Right renal pelvis (tissue), 4 donors: ENCODE data around the gene TRIP13. TPM values are rescaled to one million over a fixed set of nuclear protein-coding genes. Genes with fewer than 3 reads are reported as not detected.
"Not testable (repeated sequence)": the region's sequence is repeated elsewhere in the genome, so short reads cannot be mapped to it uniquely, and the experiment has no call there.

ENCODE experiments used
- DNase-seq, 4 donors: peaks; one replicate each; pipeline ENCODE4 v3.0.0-alpha.2; 2013; ENCODE audit warnings: low read depth in 4 of 4, low spot score in 3 of 4, missing footprints in 1 of 4
- polyA plus RNA-seq, 4 donors: library from polyadenylated mRNA; unstranded; fragments of 120-200 nt; gene quantifications; one replicate each; pipeline ENCODE4 v1.2.1, GENCODE V29; 2013; ENCODE audit not compliant: insufficient read length in 4 of 4

TRIP13 gene
- polyA plus RNA-seq, 4 donors, result 11.3 to 17.0 (median 15.4) TPM

GRCh38 chr5:934381-934967 lies 41.8 kb downstream of the TRIP13 start:
- not testable (repeated sequence) for DNase-seq

GRCh38 chr5:935510-936084 lies 42.9 kb downstream of the TRIP13 start:
- no peak for DNase-seq

- no peak for DNase-seq
These were observed 43.8 kb downstream of the TRIP13 start for GRCh38 chr5:936149-937144.

- DNase-seq, result no peak
These were observed 44.7 kb downstream of the TRIP13 start for GRCh38 chr5:937151-937924.

GRCh38 chr5:939368-939767 lies 46.7 kb downstream of the TRIP13 start:
- no peak for DNase-seq

GRCh38 chr5:940741-941140 lies 48.1 kb downstream of the TRIP13 start:
- not testable (repeated sequence) for DNase-seq

GRCh38 chr5:943201-943917 lies 50.7 kb downstream of the TRIP13 start:
- no peak for DNase-seq

- no peak for DNase-seq
These were observed 51.4 kb downstream of the TRIP13 start for GRCh38 chr5:943918-944620.

GRCh38 chr5:944621-944927 lies 51.9 kb downstream of the TRIP13 start:
- no peak for DNase-seq

GRCh38 chr5:944992-945685 lies 52.5 kb downstream of the TRIP13 start:
- DNase-seq, result no peak

GRCh38 chr5:945691-946551 lies 53.2 kb downstream of the TRIP13 start:
- no peak for DNase-seq

- no peak for DNase-seq
These were observed 54.3 kb downstream of the TRIP13 start for GRCh38 chr5:946720-947625.

GRCh38 chr5:947626-948471 lies 55.2 kb downstream of the TRIP13 start:
- DNase-seq, result no peak

GRCh38 chr5:948472-949274 lies 56.0 kb downstream of the TRIP13 start:
- no peak for DNase-seq

- DNase-seq, result no peak
These were observed 56.5 kb downstream of the TRIP13 start for GRCh38 chr5:949275-949543.
